RWPE1 (cell line): ENCODE measurements around the gene MACROD1.

ENCODE experiments used
- CTCF ChIA-PET: fragments of 350-600 bp; sonication (Branson Sonifier 250); formaldehyde crosslinking; extraction: SDS; loops from one replicate; lab custom pipeline; 2021; lab: Yijun Ruan, JAX
- POLR2A ChIA-PET: fragments of 400-600 bp; formaldehyde crosslinking; extraction: SDS; loops from one replicate; lab custom pipeline; 2020; ENCODE audit warnings: antibody characterized with exemption; ENCODE audit not compliant: low non-redundant PET; lab: Yijun Ruan, JAX
- DNase-seq: peaks from one replicate; pipeline ENCODE4 v3.0.0; 2012; ENCODE audit warnings: low spot score
- H3K27ac ChIP-seq: fragments of 450-650 bp; 2 replicates; pipeline ENCODE4 v1.5.1; 2017
- TF ChIP-seq, protein P1 (sequence below): fragments of 450-650 bp; conservative IDR thresholded peaks from 2 replicates; pipeline ENCODE4 v1.5.1; 2017; ENCODE audit warnings: low read depth, mild to moderate bottlenecking

Gene MACROD1

DNA sequence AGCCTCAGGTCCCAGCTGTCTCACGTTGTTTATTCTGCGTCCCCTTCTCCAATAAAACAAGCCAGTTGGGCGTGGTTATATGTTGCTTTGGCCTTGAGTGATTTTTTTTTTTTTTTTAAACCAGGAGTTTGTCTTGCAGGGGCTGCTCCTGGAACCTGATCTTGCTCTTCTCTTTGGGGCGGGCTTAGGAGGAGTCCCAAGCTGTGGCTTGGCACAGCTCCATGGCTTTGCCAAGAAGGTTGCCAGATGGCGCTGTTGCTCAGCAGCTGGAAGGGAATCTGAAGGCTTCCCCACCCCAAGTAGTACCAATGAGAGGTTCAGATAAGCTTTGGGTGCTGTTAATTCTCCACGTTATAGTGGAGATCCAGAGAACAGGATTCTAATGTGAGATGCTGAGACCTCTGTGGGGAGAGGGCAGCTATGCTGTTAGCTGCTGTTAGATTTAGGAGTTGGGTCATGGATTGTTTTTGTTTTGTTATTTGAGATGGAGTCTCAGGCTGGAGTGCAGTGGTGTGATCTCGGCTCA is 38.6 kb upstream of the MACROD1 start:
- ChIA-PET CTCF (interaction anchor here (0.6 to 1.9 kb wide), 14 partner anchors 9 to 148 kb away, joined by 3 to 30 read pairs (median 4); partner anchors contain the start of gene GPR137), POLR2A (interaction anchor here (0.6 to 0.7 kb wide), 4 partner anchors 12 to 1214 kb away, joined by 3 to 5 read pairs (median 3); partner anchors contain the start of gene STIP1)
- peak overlapping the region; percentile 60 for H3K27ac ChIP-seq
- DNase-seq = peak; percentile 89
- TF ChIP-seq, protein P1, sequence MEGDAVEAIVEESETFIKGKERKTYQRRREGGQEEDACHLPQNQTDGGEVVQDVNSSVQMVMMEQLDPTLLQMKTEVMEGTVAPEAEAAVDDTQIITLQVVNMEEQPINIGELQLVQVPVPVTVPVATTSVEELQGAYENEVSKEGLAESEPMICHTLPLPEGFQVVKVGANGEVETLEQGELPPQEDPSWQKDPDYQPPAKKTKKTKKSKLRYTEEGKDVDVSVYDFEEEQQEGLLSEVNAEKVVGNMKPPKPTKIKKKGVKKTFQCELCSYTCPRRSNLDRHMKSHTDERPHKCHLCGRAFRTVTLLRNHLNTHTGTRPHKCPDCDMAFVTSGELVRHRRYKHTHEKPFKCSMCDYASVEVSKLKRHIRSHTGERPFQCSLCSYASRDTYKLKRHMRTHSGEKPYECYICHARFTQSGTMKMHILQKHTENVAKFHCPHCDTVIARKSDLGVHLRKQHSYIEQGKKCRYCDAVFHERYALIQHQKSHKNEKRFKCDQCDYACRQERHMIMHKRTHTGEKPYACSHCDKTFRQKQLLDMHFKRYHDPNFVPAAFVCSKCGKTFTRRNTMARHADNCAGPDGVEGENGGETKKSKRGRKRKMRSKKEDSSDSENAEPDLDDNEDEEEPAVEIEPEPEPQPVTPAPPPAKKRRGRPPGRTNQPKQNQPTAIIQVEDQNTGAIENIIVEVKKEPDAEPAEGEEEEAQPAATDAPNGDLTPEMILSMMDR = peak; percentile 84

DNA sequence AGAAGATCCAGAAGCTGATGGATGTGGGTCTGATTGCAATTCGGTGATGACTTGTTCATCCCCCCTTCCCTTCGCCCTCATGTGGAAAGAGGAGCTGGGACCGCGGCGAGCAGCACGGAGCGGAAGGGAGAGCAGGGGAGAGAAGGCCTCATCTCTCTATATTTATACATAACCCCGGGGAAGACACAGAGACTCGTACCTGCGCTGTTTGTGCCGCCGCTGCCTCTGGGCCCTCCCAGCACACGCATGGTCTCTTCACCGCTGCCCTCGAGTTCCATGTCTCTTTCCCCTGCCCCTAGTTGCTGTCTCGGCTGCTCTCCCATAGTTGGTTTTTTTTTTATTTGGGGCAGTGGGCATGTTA is 38.1 kb upstream of the MACROD1 start:
- CTCF ChIA-PET = interaction anchor here (0.6 to 1.9 kb wide), 13 partner anchors 16 to 1382 kb away, joined by 3 to 30 read pairs (median 4); partner anchors contain the start of gene GPR137
- no peak for DNase-seq
- peak overlapping the region; percentile 60 for H3K27ac ChIP-seq
- POLR2A ChIA-PET = interaction anchor here (0.6 kb wide), 3 partner anchors 19 to 1214 kb away, joined by 3 to 5 read pairs (median 3); partner anchors contain the start of gene STIP1
- TF ChIP-seq, protein P1 = no peak

DNA sequence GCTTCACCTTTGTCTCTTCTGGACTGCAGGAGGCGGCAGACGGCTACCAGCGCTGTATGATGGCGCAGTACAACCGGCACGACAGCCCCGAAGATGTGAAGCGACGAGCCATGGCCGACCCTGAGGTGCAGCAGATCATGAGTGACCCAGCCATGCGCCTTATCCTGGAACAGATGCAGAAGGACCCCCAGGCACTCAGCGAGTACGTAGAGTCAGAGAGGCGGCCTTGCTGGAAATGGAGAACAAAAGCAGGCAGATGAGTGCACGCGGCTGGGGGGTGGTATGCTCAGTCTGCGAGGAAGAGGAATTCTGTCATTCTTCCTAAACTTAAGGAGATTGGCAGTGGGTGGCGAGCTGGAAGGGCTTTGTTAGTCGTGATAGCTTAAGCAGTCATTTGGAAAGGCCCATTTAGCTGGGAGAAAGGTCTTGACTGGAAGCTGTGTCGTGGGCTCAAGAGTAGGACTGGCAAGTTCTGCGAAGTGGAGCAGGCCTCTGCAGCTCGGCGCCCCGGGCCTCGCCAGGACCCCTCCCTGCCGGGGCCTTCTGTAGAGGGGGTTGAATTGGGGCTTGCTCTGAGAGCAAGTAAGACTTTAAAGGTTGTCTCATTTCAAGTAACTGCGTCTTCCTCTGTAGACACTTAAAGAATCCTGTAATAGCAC is 37.6 kb upstream of the MACROD1 start:
- ChIA-PET POLR2A (no interaction called here), CTCF (interaction anchor here (0.6 to 1.3 kb wide), 4 partner anchors 16 to 1382 kb away, joined by 3 to 12 read pairs (median 3); no protein-coding TSS in a partner anchor)
- DNase-seq = no peak
- TF ChIP-seq, protein P1 = no peak
- H3K27ac ChIP-seq = peak overlapping the region; percentile 60

DNA sequence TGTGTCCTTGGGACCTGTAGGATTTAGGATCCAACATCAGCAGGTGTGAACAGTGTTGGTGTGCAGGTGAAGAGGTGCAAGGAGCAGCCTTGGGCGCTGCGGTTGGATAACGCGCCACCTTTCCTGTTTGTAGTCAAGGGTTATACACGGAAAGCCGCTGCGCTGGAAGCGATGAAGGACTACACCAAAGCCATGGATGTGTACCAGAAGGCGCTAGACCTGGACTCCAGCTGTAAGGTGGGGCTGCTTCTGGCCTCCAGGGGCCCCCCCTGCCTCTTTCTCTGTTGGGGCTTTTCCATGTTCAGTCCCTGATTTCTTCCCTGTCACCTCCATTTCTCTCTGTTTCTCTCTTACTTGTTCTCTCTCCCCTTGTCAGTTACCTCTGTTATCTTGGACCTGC is 37.1 kb upstream of the MACROD1 start:
- POLR2A ChIA-PET = no interaction called here
- no peak for DNase-seq
- CTCF ChIA-PET = interaction anchor here (0.6 to 0.8 kb wide), 2 partner anchors 98 to 1381 kb away, joined by 3 read pairs; no protein-coding TSS in a partner anchor

DNA sequence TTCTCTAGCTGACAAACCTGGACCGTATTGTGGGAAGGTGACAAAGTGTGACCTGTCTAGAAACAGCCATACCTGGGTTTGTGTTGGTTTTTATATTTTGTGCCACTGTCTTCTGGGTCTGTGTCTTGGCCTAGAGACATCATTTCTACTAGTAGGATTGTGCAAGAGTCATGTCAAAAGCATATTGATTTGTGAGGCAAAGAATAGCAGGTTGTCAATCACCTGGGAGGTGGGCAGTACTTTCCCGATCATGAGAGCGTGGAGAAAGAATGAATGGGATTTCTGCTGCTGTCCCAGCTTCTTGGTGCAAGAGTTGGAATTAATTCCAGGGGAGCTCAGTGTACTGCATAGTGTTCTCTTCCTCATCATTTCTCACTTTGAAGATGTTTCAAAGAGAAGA is 35.6 kb upstream of the MACROD1 start:
- ChIA-PET POLR2A (no interaction called here), CTCF (no interaction called here)
- TF ChIP-seq, protein P1 = no peak
- no peak for DNase-seq
- no peak overlapping the region for H3K27ac ChIP-seq

More for the DNA sequence above, 37.1 kb upstream of the MACROD1 start:
- TF ChIP-seq, protein P1 = no peak
- H3K27ac ChIP-seq = peak overlapping the region; percentile 60

DNA sequence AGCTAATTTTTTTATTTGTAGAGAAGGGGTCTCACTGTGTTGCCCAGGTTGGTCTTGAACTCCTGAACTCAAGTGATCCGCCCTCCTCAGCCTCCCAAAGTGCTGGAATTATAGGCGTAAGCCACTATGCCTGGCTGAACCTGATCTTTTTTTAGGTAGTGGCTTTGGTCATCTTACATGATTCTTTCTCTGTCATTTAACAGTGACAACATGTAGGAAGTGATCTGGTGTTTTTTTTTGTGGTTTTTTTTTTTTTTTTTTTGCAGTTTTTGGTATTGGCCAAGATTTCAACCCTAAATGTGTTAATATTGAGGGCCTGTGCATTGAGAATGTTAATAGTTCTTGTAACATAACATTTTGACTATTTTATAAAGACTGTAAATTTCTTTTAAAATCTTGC is 32.6 kb upstream of the MACROD1 start:
- TF ChIP-seq, protein P1 = no peak
- ChIA-PET POLR2A (no interaction called here), CTCF (interaction anchor here (0.5 kb wide), 1 partner anchor 66 kb away, joined by 3 read pairs; no protein-coding TSS in a partner anchor)
- no peak overlapping the region for H3K27ac ChIP-seq
- DNase-seq = no peak
